Measurements from ENCODE around the gene PPHLN1.

Gene PPHLN1

GRCh38 chr12:42458575-42458974 is 132.6 kb downstream of the PPHLN1 start (continued):
- TF ChIP-seq PATZ1 (CRISPR knock-in tag; IDR thresholded peaks at IDR 0.05; ENCODE audit: borderline replicate concordance) (no peak), ZC3H10 (CRISPR knock-in tag; IDR thresholded peaks at IDR 0.05) (no peak), SNAI2 (CRISPR knock-in tag; IDR thresholded peaks at IDR 0.05) (no peak), TCF4 (CRISPR knock-in tag; IDR thresholded peaks at IDR 0.05; ENCODE audit: borderline replicate concordance) (no peak), ESRRG (CRISPR knock-in tag; IDR thresholded peaks at IDR 0.05) (no peak)

- ATAC-seq = no peak
- TF ChIP-seq ZFP30 (CRISPR knock-in tag; IDR thresholded peaks at IDR 0.05) (no peak), TCF4 (CRISPR knock-in tag; IDR thresholded peaks at IDR 0.05; ENCODE audit: borderline replicate concordance) (no peak), POU6F1 (CRISPR knock-in tag; IDR thresholded peaks at IDR 0.05; ENCODE audit: borderline replicate concordance, low read depth) (no peak), CSRNP3 (CRISPR knock-in tag; IDR thresholded peaks at IDR 0.05) (no peak), CREB5 (CRISPR knock-in tag; IDR thresholded peaks at IDR 0.05; ENCODE audit: low read depth) (no peak), ZC3H10 (CRISPR knock-in tag; IDR thresholded peaks at IDR 0.05) (no peak), TOX (CRISPR knock-in tag; IDR thresholded peaks at IDR 0.05; ENCODE audit: borderline replicate concordance) (no peak), OSR1 (CRISPR knock-in tag; IDR thresholded peaks at IDR 0.05) (no peak), PPARA (CRISPR knock-in tag; IDR thresholded peaks at IDR 0.05; ENCODE audit: borderline replicate concordance) (no peak), PATZ1 (CRISPR knock-in tag; IDR thresholded peaks at IDR 0.05; ENCODE audit: borderline replicate concordance) (no peak), TSHZ2 (CRISPR knock-in tag; IDR thresholded peaks at IDR 0.05) (no peak), ISL1 (CRISPR knock-in tag; IDR thresholded peaks at IDR 0.05) (no peak), ZNF8 (CRISPR knock-in tag; IDR thresholded peaks at IDR 0.05) (no peak), BACH2 (CRISPR knock-in tag; IDR thresholded peaks at IDR 0.05; ENCODE audit: borderline replicate concordance) (no peak), ESRRG (CRISPR knock-in tag; IDR thresholded peaks at IDR 0.05) (no peak), ZNF565 (CRISPR knock-in tag; conservative IDR thresholded peaks at IDR 0.05; ENCODE audit: low read depth) (no peak), ARNTL (CRISPR knock-in tag; IDR thresholded peaks at IDR 0.05; ENCODE audit: borderline replicate concordance, low read depth) (no peak), RARB (CRISPR knock-in tag; IDR thresholded peaks at IDR 0.05) (no peak)
These were observed 133.4 kb downstream of the PPHLN1 start for GRCh38 chr12:42459336-42459847.

All from SK-N-SH treated with all-trans-retinoic acid at 6 μM for 48 hours (cell line).